GM13977 (cell line): ENCODE data around the gene RBFOX2.

Source experiments
- DNase-seq: peaks from one replicate; pipeline ENCODE4 v3.0.0; 2012; ENCODE audit warnings: low spot score
- in situ Hi-C: fragments of 300-500 bp; cut with MboI; formaldehyde crosslinking; loops from one replicate; pipeline ENCODE4 v1.12.0; 2022; ENCODE audit warnings: low sequenced_read_pairs, low pct_unique_long_range_greater_than_20kb, mixed read lengths, inconsistent platforms; ENCODE audit not compliant: unreplicated experiment
- TF ChIP-seq, protein P1 (sequence below): IDR thresholded peaks from 2 replicates; pipeline ENCODE4 v1.5.1; 2012; ENCODE audit warnings: mild to moderate bottlenecking, control low read depth; ENCODE audit not compliant: insufficient read depth; ENCODE audit errors: extremely low read depth, missing control alignments

RBFOX2 gene

DNA sequence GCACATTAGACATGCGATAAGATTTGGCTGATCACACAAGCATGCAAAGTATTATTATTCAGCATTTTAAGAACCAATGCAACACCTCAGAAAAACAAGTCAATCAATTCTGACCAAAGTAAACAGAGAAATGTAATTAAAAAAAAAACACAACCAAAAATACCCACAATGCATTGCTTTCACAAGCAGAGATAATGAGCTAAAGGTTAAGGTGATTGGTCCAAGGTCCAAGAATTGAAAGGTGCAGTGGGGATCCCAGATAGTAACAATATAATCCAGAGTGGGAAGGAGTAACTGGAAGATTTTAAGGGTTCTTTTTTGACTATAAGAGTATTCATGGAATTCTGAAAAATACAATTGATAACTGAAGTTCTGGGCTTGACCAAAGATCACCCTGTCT, 271.9 kb downstream of the RBFOX2 start:
- DNase-seq, result no peak
- TF ChIP-seq, protein P1, sequence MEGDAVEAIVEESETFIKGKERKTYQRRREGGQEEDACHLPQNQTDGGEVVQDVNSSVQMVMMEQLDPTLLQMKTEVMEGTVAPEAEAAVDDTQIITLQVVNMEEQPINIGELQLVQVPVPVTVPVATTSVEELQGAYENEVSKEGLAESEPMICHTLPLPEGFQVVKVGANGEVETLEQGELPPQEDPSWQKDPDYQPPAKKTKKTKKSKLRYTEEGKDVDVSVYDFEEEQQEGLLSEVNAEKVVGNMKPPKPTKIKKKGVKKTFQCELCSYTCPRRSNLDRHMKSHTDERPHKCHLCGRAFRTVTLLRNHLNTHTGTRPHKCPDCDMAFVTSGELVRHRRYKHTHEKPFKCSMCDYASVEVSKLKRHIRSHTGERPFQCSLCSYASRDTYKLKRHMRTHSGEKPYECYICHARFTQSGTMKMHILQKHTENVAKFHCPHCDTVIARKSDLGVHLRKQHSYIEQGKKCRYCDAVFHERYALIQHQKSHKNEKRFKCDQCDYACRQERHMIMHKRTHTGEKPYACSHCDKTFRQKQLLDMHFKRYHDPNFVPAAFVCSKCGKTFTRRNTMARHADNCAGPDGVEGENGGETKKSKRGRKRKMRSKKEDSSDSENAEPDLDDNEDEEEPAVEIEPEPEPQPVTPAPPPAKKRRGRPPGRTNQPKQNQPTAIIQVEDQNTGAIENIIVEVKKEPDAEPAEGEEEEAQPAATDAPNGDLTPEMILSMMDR, result no peak
- in situ Hi-C loops, result no loop called here

GRCh38 chr22:35754761-35755160, 273.9 kb downstream of the RBFOX2 start:
- TF ChIP-seq, protein P1, result no peak
- DNase-seq, result no peak
- in situ Hi-C loops, result no loop called here

DNA sequence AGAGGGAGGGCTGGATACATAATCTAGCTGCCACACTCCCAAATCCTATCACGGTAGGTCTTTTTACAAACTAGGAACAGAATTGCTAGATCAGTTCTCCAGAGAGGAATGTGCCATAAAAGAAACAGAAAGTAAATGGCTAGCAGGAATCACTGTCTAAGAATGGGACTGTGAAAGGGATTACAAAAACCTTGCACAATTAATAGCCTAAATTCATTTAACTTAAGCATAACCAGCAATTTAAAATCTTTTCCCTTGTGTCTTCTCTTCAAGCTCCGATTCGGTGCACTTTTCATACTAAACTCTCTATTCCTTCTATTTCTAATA, 275.8 kb downstream of the RBFOX2 start:
- DNase-seq, result no peak
- TF ChIP-seq, protein P1, result no peak
- in situ Hi-C loops, result no loop called here

DNA sequence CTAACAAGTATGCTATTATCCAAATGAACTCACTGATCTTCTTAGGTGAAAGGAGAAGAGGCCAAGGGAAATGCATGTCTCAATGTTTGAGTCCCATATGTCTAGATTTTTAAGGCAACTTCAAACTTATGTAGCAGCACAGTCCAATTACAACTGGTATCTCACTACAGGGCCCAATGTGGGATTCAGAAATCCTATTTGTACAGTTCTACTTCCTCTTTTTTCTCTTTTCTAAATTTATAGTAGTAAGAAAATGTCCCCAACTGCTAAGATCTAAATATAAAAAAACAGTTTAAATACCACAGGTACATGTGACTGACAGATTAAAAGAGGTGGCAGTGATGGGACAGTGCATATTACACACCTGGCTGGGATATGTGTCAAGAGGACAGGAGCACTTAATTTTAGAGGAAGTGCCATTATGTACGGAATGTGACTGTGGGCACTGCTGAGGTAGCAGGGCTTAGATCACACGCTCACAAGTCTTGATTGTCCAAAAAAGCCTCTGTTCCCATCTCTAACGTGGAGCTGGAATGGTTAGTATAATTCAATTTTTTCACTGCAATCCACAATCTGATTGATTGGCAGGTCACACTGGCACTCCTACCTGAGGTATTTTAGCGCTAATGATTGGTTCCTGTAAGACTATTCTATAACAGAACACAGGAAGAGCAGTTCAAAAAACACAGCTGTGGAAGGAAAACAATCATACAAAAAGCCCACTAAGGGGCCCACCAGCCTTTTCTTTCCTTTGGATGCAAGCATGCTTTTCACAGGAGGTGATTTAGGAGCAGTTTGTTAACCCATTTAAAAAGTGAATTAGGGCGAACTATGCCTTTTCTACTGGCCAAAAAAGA, 276.4 kb downstream of the RBFOX2 start:
- in situ Hi-C loops, result no loop called here
- no peak for DNase-seq
- TF ChIP-seq, protein P1, result no peak

DNA sequence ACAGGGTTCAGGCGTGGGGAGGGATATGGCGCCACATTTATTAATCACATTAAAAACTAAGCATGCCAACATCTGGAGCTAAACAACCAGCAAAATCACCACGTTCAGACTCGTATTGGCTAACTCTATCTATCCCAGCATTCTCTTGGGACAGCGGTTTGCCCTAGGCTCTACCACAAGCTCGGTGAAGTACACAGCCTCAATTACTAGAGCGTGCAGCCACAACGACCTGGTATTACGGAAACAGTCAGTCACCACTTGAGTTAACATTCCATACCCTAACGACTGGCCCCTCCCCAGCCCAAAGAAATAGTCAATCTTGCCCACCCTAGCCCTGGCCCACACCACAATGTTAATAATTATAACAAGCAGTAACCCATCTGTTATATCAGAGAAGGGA, 278.8 kb downstream of the RBFOX2 start:
- DNase-seq, result peak; percentile 36
- in situ Hi-C loops, result no loop called here
- TF ChIP-seq, protein P1, result no peak

DNA sequence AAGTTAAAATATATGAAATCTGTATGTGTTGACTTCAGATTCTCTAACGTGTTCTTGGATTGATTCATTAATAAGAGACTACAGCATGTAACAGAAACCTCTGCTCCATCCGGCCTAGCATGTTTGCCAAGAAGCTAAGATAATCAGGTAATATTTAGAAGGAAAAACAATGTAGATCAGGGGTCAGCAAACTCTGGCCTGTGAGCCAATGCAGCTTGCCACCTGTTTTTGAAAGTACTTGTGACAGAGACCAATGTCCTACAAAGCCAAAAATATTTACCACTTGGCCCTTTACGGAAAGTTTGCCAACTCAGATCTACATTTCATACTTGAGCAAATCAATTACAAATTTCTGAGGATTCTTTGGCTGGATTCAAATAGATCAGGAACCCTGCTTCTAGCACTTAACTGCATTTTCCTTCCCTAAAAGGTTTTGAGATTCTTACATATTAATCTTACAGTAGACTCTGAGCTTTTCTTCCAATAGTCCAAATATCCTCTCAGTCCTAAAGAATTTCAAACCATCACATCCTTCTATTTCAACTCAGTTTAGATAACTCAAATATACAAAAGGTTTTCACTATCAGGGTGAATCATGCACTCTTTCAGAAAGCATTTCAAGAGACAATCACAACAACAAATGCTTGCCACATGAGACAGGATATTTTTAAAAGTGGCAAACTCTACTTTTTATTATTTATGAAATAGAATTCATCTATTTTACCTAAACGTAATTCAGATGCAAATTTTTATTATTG, 281.5 kb downstream of the RBFOX2 start:
- in situ Hi-C loops, result no loop called here
- DNase-seq, result no peak
- TF ChIP-seq, protein P1, result no peak
